Measurements from ENCODE around the gene TRAF3. TPM values are rescaled to one million over a fixed set of nuclear protein-coding genes. Genes with fewer than 3 reads are reported as not detected.

The TRAF3 gene
- total and polyA plus RNA-seq, 12 donors, result 2.3 to 15.6 (median 10.2) TPM

DNA sequence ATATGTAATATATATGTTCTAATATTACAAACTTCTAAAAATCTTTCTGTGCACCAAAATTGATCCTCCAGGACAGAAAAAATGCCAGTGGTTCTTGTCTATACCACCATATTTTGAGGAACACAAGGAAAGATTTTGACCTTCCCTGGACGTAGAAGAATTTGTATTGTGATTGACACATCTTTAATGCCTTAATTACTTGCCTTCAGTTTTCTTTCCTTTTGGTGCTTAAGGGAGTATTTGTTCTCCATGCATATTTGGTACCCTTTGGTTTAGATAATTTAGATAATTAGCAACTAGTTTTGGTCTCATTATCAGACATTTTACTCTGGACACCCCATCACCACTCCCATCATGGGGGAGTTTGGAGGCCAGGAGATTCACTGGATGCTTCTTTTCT lies 27.6 kb downstream of the TRAF3 start:
- H3K4me1 ChIP-seq, result peaks cover 0 to 9% (median 0%) of the 10 kb centered on the region in 9 donors
- H3K27ac ChIP-seq, result peak overlapping the region in 1 of 10 donors; percentile 69
- H3K4me3 ChIP-seq, result no peak overlapping the region
- 86 to 94% methylated on average over 1 of the region's 1 CpG for WGBS, 2 donors
- ATAC-seq, result no peak
- H3K36me3 ChIP-seq, result no peaks in the 10 kb centered on the region
- H3K9me3 ChIP-seq, result no peaks in the 10 kb centered on the region
- TF ChIP-seq, protein P1, sequence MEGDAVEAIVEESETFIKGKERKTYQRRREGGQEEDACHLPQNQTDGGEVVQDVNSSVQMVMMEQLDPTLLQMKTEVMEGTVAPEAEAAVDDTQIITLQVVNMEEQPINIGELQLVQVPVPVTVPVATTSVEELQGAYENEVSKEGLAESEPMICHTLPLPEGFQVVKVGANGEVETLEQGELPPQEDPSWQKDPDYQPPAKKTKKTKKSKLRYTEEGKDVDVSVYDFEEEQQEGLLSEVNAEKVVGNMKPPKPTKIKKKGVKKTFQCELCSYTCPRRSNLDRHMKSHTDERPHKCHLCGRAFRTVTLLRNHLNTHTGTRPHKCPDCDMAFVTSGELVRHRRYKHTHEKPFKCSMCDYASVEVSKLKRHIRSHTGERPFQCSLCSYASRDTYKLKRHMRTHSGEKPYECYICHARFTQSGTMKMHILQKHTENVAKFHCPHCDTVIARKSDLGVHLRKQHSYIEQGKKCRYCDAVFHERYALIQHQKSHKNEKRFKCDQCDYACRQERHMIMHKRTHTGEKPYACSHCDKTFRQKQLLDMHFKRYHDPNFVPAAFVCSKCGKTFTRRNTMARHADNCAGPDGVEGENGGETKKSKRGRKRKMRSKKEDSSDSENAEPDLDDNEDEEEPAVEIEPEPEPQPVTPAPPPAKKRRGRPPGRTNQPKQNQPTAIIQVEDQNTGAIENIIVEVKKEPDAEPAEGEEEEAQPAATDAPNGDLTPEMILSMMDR (IDR thresholded peaks at IDR 0.05), result no peak
- no peak for DNase-seq
- intact Hi-C loops (cut with DNase I), result no loop called here
- H3K27me3 ChIP-seq, result no peaks in the 10 kb centered on the region

GRCh38 chr14:102805371-102805891 lies 28.2 kb downstream of the TRAF3 start:
- intact Hi-C loops (cut with DNase I), result no loop called here

DNA sequence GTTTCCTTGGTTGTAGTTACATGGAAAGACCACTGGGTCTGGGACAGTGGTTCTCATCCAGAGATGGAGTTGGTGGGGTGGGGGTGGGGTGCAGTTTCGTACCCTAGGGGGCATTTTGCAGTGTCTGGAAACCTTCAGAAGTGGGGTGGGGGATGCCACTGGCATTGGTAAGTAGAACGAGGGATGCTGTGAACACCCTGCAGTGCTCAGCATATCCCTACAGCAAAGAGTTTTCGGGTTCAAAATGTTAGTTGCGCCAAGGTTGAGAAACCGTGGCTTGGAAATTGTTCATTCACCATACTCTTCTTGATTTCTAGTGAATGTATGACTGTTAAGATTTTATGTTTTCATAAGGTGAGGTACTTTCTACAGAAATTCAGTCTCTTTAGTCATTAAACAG lies 28.7 kb downstream of the TRAF3 start:
- DNase-seq, result no peak
- Histone ChIP-seq H3K4me1 (peaks cover 0 to 9% (median 0%) of the 10 kb centered on the region in 9 donors), H3K4me3 (no peak overlapping the region), H3K27ac (peak overlapping the region in 1 of 10 donors; percentile 29), H3K9me3 (no peaks in the 10 kb centered on the region), H3K36me3 (no peaks in the 10 kb centered on the region), H3K27me3 (no peaks in the 10 kb centered on the region)
- 94 to 96% methylated on average over 5 of the region's 5 CpGs for WGBS, 2 donors
- intact Hi-C loops (cut with DNase I), result no loop called here
- TF ChIP-seq, protein P1 (IDR thresholded peaks at IDR 0.05), result no peak
- ATAC-seq, result no peak

More at GRCh38 chr14:102805371-102805891, 28.2 kb downstream of the TRAF3 start:
- no peak for ATAC-seq
- no peak for DNase-seq
- Histone ChIP-seq H3K4me1 (peaks cover 0 to 9% (median 0%) of the 10 kb centered on the region in 9 donors), H3K27ac (peak overlapping the region in 1 of 10 donors; percentile 69), H3K36me3 (no peaks in the 10 kb centered on the region), H3K4me3 (no peak overlapping the region), H3K9me3 (no peaks in the 10 kb centered on the region), H3K27me3 (no peaks in the 10 kb centered on the region)
- TF ChIP-seq, protein P1 (IDR thresholded peaks at IDR 0.05), result no peak
- 91 to 94% methylated on average over 9 of the region's 9 CpGs for WGBS, 2 donors

GRCh38 chr14:102806447-102806846 lies 29.2 kb downstream of the TRAF3 start:
- WGBS, 2 donors, result 93 to 94% methylated on average over 4 of the region's 4 CpGs
- ATAC-seq, result no peak
- H3K27ac ChIP-seq, result no peak overlapping the region

More at GRCh38 chr14:102806447-102806846, 29.2 kb downstream of the TRAF3 start:
- H3K4me3 ChIP-seq, result no peak overlapping the region
- intact Hi-C loops (cut with DNase I), result no loop called here
- no peak for DNase-seq
- H3K9me3 ChIP-seq, result no peaks in the 10 kb centered on the region
- TF ChIP-seq, protein P1 (IDR thresholded peaks at IDR 0.05), result no peak
- H3K36me3 ChIP-seq, result no peaks in the 10 kb centered on the region
- H3K27me3 ChIP-seq, result no peaks in the 10 kb centered on the region
- peaks cover 0 to 9% (median 0%) of the 10 kb centered on the region in 9 donors for H3K4me1 ChIP-seq
